HCT116 (cell line): ENCODE measurements around the gene SGMS1.

Experiments used
- EGR1 ChIP-seq: IDR thresholded peaks from 2 replicates; pipeline ENCODE4 v1.6.1; 2012; ENCODE audit warnings: low read depth
- EZH2 ChIP-seq: fragments of 200-600 bp; sonication (generic); IDR thresholded peaks from 2 replicates; pipeline ENCODE4 v1.6.1; 2017; ENCODE audit warnings: antibody characterized with exemption, mixed run types
- EZH2phosphoT487 ChIP-seq: fragments of 200-600 bp; IDR thresholded peaks from 2 replicates; pipeline ENCODE4 v1.6.1; 2018; ENCODE audit warnings: antibody characterized with exemption, borderline replicate concordance
- POLR2A ChIP-seq: IDR thresholded peaks from 2 replicates; pipeline ENCODE4 v1.7.0; 2011; ENCODE audit warnings: borderline replicate concordance; ENCODE audit not compliant: insufficient read depth, insufficient read length; ENCODE audit errors: extremely low read depth
- POLR2AphosphoS5 ChIP-seq: IDR thresholded peaks from 2 replicates; pipeline ENCODE4 v1.6.1; 2011; ENCODE audit warnings: mild to moderate bottlenecking, low read depth, low read length, moderate library complexity
- SP1 ChIP-seq: IDR thresholded peaks from 2 replicates; pipeline ENCODE4 v1.6.1; 2012; ENCODE audit warnings: low read depth
- SRF ChIP-seq: IDR thresholded peaks from 2 replicates; pipeline ENCODE4 v1.6.1; 2012; ENCODE audit warnings: low read depth
- TCF7L2 ChIP-seq: IDR thresholded peaks from 2 replicates; pipeline ENCODE4 v1.7.0; 2011; ENCODE audit warnings: borderline replicate concordance, inconsistent platforms; ENCODE audit not compliant: insufficient read depth, insufficient read length; ENCODE audit errors: extremely low read depth
- YY1 ChIP-seq: IDR thresholded peaks from 2 replicates; pipeline ENCODE4 v1.6.1; 2011; ENCODE audit warnings: low read length, low read depth, moderate library complexity, mild to moderate bottlenecking; ENCODE audit not compliant: insufficient replicate concordance; ENCODE audit errors: extremely low read depth
- TF ChIP-seq, protein P1 (sequence below), 3 experiments: fragments of 200-600 bp in 1 of 3; sonication (generic) in 1 of 3; IDR thresholded peaks in 2 of 3; conservative IDR thresholded peaks in 1 of 3; 2 replicates each; pipeline ENCODE4 v1.5.1; 2012 to 2017; ENCODE audit warnings: low read depth in 2 of 3, low read length in 2 of 3, antibody characterized with exemption in 1 of 3, borderline replicate concordance in 1 of 3, control low read depth in 1 of 3, mild to moderate bottlenecking in 1 of 3, mixed read lengths in 1 of 3, mixed run types in 1 of 3, moderate library complexity in 1 of 3; ENCODE audit not compliant: insufficient read depth in 1 of 3
- TF ChIP-seq, protein P2 (sequence below): IDR thresholded peaks from 2 replicates; pipeline ENCODE4 v1.6.1; 2012; ENCODE audit warnings: low read depth
- TF ChIP-seq, protein P3 (sequence below): IDR thresholded peaks from 2 replicates; pipeline ENCODE4 v1.6.1; 2012

DNA sequence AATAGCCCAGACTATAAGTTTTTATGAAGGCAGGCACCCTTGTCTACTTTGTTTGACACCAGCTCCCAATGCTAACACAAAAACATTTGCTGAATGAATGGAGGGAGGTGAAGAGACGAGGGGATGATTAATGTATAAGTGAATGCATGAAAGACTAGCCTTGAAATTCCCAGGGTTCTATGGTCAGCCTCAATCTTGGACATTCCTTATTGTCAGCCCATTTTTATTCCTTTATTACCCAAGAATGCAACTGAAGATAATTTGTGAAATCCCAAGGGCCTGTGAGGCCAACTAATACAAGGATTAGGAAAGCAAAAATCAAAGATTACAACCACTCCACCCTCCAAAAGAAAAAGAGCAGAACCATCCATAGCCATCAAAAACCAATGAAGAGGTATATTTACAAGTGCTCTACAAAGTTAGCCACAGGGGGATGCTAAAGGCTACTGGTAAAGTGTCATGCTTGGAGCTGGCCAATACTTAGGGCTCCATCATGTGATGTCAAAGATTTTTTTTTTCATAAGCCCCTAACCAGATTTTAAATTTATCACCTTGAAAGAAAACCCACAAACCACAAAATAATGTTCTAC, 332.4 kb downstream of the SGMS1 start:
- TF ChIP-seq EZH2 (no peak), POLR2A (no peak), EGR1 (no peak), TCF7L2 (no peak), SP1 (no peak), YY1 (no peak), EZH2phosphoT487 (no peak), SRF (no peak), POLR2AphosphoS5 (no peak)
- TF ChIP-seq, protein P1, sequence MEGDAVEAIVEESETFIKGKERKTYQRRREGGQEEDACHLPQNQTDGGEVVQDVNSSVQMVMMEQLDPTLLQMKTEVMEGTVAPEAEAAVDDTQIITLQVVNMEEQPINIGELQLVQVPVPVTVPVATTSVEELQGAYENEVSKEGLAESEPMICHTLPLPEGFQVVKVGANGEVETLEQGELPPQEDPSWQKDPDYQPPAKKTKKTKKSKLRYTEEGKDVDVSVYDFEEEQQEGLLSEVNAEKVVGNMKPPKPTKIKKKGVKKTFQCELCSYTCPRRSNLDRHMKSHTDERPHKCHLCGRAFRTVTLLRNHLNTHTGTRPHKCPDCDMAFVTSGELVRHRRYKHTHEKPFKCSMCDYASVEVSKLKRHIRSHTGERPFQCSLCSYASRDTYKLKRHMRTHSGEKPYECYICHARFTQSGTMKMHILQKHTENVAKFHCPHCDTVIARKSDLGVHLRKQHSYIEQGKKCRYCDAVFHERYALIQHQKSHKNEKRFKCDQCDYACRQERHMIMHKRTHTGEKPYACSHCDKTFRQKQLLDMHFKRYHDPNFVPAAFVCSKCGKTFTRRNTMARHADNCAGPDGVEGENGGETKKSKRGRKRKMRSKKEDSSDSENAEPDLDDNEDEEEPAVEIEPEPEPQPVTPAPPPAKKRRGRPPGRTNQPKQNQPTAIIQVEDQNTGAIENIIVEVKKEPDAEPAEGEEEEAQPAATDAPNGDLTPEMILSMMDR (IDR thresholded peaks at IDR 0.05 in 2 of 3, conservative IDR thresholded peaks at IDR 0.05 in 1 of 3; ENCODE audit: borderline replicate concordance in 1 of 3, insufficient read depth in 1 of 3, low read depth in 2 of 3, low read length in 2 of 3), result peak; percentile 15 to 26 (median 26); a peak in 1 of 6 replicates
- TF ChIP-seq, protein P2, sequence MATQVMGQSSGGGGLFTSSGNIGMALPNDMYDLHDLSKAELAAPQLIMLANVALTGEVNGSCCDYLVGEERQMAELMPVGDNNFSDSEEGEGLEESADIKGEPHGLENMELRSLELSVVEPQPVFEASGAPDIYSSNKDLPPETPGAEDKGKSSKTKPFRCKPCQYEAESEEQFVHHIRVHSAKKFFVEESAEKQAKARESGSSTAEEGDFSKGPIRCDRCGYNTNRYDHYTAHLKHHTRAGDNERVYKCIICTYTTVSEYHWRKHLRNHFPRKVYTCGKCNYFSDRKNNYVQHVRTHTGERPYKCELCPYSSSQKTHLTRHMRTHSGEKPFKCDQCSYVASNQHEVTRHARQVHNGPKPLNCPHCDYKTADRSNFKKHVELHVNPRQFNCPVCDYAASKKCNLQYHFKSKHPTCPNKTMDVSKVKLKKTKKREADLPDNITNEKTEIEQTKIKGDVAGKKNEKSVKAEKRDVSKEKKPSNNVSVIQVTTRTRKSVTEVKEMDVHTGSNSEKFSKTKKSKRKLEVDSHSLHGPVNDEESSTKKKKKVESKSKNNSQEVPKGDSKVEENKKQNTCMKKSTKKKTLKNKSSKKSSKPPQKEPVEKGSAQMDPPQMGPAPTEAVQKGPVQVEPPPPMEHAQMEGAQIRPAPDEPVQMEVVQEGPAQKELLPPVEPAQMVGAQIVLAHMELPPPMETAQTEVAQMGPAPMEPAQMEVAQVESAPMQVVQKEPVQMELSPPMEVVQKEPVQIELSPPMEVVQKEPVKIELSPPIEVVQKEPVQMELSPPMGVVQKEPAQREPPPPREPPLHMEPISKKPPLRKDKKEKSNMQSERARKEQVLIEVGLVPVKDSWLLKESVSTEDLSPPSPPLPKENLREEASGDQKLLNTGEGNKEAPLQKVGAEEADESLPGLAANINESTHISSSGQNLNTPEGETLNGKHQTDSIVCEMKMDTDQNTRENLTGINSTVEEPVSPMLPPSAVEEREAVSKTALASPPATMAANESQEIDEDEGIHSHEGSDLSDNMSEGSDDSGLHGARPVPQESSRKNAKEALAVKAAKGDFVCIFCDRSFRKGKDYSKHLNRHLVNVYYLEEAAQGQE, result no peak
- TF ChIP-seq, protein P3, sequence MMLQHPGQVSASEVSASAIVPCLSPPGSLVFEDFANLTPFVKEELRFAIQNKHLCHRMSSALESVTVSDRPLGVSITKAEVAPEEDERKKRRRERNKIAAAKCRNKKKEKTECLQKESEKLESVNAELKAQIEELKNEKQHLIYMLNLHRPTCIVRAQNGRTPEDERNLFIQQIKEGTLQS, result no peak
